ENCODE data around the gene NPC1L1. TPM values are rescaled to one million over a fixed set of nuclear protein-coding genes. Genes with fewer than 3 reads are reported as not detected.

The NPC1L1 gene
- total and polyA plus RNA-seq, 2 of the 13 experiments (the other 11 are each of a cell fraction or from before 2014, with no cell fraction given) = 4.8 to 14.5 TPM

- no peak for TF ChIP-seq TCF12 (IDR thresholded peaks at IDR 0.05)
- no peak for TF ChIP-seq TCF12 (CRISPR knock-in tag; IDR thresholded peaks at IDR 0.05)
- no peak for TF ChIP-seq ZNF562 (CRISPR knock-in tag; IDR thresholded peaks at IDR 0.05; ENCODE audit: borderline replicate concordance)
- no peak for TF ChIP-seq CSRNP2 (CRISPR knock-in tag; conservative IDR thresholded peaks at IDR 0.05; ENCODE audit: low read depth)
- TF ChIP-seq CHD4 (IDR thresholded peaks at IDR 0.05; ENCODE audit: borderline replicate concordance, low read length) = no peak
- no peak for TF ChIP-seq KLF11 (CRISPR knock-in tag; IDR thresholded peaks at IDR 0.05)
- peak; percentile 74 for TF ChIP-seq ZNF777 (CRISPR knock-in tag; IDR thresholded peaks at IDR 0.05)
- peak; percentile 31; the same call in 1 of the 2 replicates for TF ChIP-seq ZXDC (CRISPR knock-in tag; IDR thresholded peaks at IDR 0.05)
- TF ChIP-seq ZHX1 (CRISPR knock-in tag; IDR thresholded peaks at IDR 0.05; ENCODE audit: low read depth) = no peak
- TF ChIP-seq ZNF138 (CRISPR knock-in tag; IDR thresholded peaks at IDR 0.05; ENCODE audit: low read depth) = peak; percentile 6; the same call in 1 of the 2 replicates
- TF ChIP-seq ZNF207 (IDR thresholded peaks at IDR 0.05; ENCODE audit: borderline replicate concordance) = no peak
- TF ChIP-seq TCF7 (IDR thresholded peaks at IDR 0.05; ENCODE audit: low read depth) = no peak
- no peak for TF ChIP-seq ZNF44 (CRISPR knock-in tag; IDR thresholded peaks at IDR 0.05)
- TF ChIP-seq NFE2L1 (CRISPR knock-in tag; IDR thresholded peaks at IDR 0.05; ENCODE audit: borderline replicate concordance) = no peak
- no peak for TF ChIP-seq ZNF17 (CRISPR knock-in tag; IDR thresholded peaks at IDR 0.05)
- TF ChIP-seq ZBTB20 (CRISPR knock-in tag; IDR thresholded peaks at IDR 0.05; ENCODE audit: borderline replicate concordance, low read depth) = no peak
- TF ChIP-seq PAF1 (CRISPR knock-in tag; IDR thresholded peaks at IDR 0.05) = no peak
- no peak for TF ChIP-seq ZNF253 (CRISPR knock-in tag; IDR thresholded peaks at IDR 0.05; ENCODE audit: borderline replicate concordance)
- TF ChIP-seq KLF6 (CRISPR knock-in tag; IDR thresholded peaks at IDR 0.05) = 0 out of 2 replicates have a peak, but pooled peaks have one; percentile 33
- TF ChIP-seq MAF1 (CRISPR knock-in tag; IDR thresholded peaks at IDR 0.05; ENCODE audit: borderline replicate concordance) = no peak
- TF ChIP-seq NBN (conservative IDR thresholded peaks at IDR 0.05) = no peak
Observed at GRCh38 chr7:44581879-44582603, 40.9 kb upstream of the NPC1L1 start, which contains the start of gene TMED4 (continued).

All from HepG2 (cell line).